HS-27A (cell line): ENCODE measurements around the gene EIF1.
"Not testable (repeated sequence)": the region's sequence is repeated elsewhere in the genome, so short reads cannot be mapped to it uniquely, and the experiment has no call there.

Experiments used
- DNase-seq: peaks from one replicate; pipeline ENCODE4 v3.0.0-alpha.2; 2012; ENCODE audit warnings: low read depth, missing footprints

The EIF1 gene

GRCh38 chr17:41655611-41656111, 33.0 kb upstream of the EIF1 start:
- no peak for DNase-seq

DNA sequence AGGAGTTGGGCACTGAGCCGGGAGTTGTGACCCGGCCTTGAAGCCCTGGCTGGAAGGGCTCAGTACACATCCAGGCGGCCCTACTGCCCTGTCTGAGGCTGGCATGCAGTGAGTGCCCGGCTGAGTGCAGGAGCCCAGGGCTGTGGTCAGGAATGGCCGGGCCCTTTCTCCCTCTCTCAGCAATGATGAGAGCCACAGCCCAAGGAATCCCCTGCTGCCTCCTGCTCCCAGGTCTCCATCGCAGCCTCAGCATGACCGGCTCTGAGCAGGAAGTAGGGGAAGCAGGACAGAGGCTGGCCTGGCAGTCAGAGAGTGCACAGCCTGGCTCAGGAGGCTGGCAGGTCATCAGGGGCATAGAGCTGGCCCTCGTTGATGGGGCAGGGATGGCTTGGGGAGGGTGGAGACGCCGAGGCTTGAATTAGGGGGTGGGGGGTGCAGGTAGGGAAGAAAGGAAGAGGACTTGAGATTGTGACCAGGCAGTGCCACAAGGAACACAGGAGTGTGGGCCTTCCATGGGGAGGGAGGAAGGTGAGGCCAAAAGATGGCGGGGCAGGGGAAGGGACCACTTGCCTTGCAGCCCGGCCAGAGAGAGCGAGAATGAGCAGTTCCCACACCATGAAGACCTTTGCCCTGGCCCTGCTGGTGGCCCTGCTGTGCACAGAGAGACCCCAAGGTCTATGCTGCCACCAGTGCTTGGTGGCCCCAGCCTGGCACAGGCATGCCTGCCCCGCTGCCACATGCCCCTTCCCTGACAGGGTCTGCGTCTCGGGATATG, 32.2 kb upstream of the EIF1 start:
- DNase-seq: no peak

DNA sequence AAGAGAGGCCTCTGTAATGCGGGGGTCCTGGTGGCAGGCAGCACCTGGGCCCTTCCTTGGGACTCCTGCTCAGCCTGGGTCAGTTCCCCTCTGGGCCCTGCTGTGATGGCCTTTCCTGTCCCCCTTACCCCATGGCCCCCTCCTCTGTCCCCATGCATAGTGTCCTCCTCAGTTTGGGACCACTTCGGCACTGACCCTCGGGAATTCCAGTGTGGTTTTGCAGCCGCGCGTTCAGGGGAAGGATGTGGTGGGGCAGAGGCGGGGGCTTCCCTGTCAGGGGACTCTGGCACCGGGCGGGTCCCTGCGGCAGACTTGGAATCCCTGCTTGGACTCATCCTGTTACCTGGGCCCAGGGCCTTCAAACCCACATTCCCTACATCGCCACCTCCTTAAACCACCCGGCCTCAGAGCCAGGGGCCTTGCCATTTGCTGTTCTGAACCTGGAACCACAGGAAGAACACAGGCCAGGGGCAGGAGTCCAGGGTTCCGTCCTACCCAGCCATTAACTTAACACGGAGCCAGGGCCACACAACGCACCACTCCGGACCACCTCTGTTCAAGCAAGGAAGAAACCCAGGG, 31.4 kb upstream of the EIF1 start:
- DNase-seq: no peak

DNA sequence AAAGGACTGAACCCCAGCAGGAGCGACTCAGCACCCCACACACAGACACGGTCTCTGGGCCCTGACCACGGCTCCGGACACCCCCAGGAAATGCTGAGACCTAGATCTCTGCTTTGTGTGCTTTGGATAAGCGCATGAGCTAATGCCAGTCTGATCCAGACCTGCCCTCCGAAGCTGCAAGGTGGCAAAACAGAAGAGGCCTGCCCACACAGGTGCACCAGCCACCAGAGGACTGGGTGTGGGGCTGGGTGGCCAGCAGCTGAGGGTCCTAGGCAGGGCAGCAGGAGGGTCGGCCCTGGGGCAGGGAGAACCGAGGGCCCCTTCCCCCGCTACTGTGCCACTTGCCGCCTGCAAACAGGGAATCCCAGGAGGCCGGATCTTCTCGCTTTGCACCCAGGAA, 30.7 kb upstream of the EIF1 start:
- no peak for DNase-seq

GRCh38 chr17:41658846-41659245, 29.8 kb upstream of the EIF1 start:
- DNase-seq: no peak

DNA sequence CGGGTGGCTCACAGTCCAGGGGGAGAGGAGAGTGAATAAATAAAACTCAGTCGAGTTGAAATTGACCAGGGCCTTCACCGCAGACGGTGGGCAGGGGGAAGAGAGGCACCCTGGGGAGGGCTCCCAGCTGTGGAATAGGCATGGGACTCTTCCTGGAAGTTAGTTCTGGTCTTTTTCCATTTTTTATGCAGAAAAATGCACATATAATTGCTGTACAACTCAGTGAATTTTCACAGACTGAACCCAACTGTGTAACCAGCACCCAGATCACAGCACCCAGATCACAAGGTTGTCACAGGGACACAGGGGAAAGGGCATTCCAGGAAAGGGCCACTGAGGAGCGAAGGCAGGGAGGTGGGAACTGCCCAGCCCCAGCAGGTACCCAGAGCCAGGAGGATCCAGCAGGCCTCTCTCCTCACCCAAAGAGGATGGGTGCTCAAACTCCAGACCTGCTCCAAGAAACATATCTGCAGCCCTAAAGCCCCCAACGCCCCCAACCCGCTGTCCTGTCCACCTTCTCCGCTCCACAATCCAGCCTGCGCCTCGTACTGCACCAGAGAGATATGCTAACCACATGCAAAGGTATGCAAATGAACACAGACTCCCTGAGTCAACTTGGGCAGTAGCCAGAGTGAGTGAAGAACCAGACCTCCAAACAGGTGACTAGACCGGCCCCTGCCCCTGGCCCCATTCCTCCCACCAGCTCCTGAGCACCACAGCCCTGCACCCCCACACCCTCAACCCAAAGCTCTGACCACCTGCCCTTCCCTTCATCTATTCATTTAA, 29.1 kb upstream of the EIF1 start:
- DNase-seq: no peak

DNA sequence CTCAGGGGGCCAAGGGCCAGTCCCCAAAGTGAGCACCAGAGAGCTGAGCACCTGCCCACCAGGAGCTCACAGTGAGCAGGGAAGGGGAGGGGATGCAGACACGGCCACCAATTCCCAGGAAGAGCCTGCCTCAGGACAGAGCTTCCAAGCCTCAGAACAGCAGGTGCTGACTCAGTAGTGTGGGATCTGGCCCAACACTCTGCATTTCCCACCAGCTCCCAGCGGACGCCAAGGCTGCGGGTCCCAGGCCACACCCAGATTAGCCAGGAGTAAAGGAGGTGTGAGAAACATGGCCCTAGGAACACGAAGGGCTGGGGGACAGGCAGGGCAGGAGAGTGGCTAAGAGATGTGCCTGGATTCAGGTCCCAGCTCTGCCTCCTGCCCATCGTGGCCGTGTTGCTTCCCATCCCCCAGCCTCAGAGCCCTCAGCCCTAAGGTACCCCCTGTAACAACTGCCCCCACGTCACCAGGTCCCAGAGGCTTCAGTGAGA, 28.4 kb upstream of the EIF1 start:
- DNase-seq: no peak

DNA sequence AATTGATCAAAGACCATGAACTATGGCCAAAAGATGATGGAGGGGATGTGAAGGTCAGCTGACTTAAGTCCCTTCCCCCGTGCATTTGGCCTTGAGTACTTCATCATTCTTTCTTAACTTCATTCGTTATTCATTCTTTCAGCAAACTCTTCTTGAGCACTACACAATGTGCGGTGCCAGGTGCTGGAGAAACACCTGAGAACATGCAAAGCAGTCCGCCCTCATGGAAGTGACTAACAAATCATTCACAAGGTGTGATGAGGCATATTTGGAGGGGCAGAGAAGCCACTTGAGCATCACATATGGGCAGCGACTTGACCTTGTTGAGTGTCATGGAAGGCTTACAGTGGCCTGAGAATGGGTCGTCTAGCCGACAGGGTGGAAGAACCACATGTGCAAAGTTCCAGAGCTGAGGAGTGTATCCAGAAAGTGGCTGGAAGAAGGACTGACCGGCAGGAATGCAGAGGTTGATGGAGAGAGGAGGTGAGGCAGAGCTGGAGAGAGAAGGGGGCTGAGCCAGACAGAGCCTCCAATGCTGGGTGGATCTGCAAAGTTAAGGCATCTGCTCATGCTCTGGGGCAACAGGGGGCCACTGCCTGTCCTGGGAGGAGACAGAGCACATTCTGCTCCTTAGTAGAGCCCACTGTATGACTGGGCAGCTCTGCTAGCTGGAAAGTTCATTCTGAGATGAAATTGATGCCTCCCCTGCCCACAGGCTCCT, 25.1 kb upstream of the EIF1 start:
- DNase-seq: no peak

DNA sequence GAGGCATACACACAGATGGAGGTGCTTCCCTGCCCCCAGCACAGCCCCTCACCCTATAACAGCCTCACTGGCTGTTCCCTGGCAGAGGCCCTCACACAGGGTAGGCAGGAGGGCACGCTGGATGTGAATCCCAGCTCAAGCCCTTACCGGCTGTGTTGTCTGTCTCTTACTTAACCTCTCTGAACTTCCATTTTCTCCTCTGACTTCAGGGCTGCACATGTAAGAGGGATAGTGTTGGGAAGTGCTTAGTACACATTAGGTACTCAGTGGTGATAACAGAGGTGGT, 24.6 kb upstream of the EIF1 start:
- no peak for DNase-seq

- no peak for DNase-seq
Measured at GRCh38 chr17:41664587-41665565, 23.8 kb upstream of the EIF1 start.

DNA sequence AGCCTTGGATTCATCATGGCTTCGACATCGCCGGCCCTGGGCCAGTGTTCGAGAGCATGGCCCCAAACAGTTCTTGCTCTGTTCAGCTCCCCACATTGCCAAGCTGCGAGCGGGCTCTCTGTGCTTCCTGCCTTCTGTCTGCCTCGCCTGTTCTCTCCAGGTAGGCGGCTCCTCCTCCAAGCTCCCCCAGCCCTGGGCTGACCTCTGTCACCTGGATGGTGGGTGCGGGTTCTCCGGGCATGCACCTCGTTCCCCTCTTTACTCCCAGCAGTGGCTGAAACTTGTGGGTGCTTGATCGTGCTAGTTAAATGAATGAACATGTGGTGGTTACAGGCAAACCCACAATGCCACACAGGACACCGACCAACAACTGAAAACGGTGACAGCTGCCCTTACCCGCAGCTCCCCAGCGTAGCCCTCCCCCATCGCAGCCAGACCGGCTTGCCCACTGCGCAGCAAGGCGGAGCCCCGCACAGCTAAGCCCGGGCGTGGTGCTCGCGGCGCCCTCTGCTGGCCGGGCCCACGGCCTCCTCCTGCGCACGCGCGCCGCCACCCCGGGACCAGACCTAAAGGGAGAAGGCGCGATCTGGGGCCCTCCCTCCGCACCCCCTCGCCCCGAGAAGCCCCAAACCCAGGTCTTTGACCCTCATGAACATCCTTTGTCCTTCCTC, 23.0 kb upstream of the EIF1 start:
- no peak for DNase-seq

DNA sequence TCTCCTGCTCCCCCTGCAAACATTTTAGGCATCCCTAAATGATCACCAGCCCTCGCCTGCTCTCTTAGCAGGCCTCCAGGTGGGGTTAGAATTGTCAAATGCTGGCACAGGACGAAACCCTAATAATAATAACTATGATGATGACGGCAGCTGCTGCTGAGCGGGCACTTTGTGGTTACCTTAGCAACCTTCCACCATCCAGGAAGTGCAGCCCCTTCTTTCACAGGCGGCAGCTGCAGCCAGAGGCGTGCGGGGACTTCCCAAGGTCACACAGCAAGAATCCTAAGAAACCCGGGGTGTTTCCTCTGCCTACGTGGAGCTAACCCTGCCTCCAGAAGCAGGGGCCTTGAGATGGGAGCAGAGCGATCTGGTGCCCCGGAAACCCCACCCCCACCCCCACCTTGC, 22.4 kb upstream of the EIF1 start:
- DNase-seq: no peak

- no peak for DNase-seq
Measured at GRCh38 chr17:41666708-41667279, 21.9 kb upstream of the EIF1 start.

- DNase-seq: no peak
Measured at GRCh38 chr17:41667280-41668041, 21.2 kb upstream of the EIF1 start.

GRCh38 chr17:41672153-41672552, 16.5 kb upstream of the EIF1 start:
- no peak for DNase-seq

DNA sequence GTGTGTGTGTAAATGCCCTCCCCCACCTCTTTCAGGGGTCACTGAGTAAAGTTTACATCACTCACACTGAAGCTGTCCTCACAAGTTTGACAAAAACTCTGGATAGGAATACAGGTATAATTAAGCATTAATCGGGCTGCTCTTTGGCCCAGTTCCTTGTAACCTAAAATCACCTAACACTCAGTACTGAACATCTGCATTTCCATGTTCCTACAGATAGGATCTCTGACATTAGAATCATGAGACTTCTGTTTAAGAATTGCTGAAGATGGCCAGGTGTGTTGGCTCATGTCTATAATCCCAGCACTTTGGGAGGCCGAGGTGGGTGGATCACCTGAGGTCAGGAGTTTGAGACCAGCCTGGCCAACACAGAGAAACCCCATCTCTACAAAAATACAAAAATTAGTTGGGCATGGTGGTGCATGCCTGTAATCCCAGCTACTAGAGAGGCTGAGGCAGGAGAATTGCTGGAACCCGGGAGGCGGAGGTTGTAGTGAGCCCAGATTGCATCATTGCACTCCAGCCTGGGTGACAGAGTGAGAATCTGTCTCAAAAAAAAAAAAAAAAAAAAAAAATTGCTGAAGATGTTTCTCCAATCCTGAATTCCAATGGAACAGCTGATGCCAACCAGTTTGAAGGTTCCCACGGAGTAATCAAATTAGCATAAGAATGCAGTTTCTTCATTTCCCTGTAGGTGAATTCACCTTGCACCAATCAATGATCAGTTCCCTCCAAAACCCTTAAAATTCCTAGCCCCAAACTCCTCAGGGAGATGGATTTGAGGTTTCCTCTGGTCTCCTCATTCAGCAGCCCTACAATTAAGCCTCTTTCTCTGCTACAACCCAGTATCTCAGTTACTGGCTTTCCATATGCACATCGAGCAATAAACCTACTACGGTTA, 13.3 kb upstream of the EIF1 start:
- DNase-seq: not testable (repeated sequence)

GRCh38 chr17:41676058-41676419, 12.6 kb upstream of the EIF1 start:
- no peak for DNase-seq

DNA sequence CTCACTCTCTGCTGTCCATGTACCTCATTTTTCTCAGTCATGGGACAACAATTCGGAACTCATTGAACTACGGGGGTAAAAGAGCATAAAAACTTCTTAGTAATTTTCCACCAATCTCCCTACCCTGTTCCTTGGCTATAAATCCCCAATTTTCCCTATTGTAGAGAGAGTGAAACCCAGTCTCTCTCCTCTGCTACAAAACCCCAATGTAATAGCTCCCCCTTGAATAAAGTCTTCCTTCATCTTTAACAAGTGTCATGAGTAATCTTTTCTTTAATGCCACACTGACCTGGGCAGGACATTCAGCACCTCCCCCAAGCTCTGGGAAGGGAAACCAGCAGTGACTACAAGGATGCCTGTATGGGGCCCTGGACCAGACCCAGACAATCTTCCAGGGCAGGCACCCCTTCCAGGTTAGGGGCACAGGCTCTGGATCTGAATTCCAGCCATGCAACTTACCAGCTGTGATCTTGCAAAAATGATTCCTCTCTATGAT, 10.2 kb upstream of the EIF1 start:
- no peak for DNase-seq
